Left ventricle myocardium inferior (tissue), 1 donor: ENCODE results near the gene EDC4. TPM values are rescaled to one million over a fixed set of nuclear protein-coding genes. Genes with fewer than 3 reads are reported as not detected.

Experiments used
- DNase-seq: peaks from one replicate; pipeline ENCODE4 v3.0.0-alpha.2; 2020
- H3K27ac ChIP-seq: fragments of 200-600 bp; replicated peaks from 2 replicates; pipeline ENCODE4 v1.8.0; 2021
- H3K27me3 ChIP-seq: fragments of 200-600 bp; 2 replicates; pipeline ENCODE4 v1.8.0; 2021; ENCODE audit warnings: low read depth
- H3K36me3 ChIP-seq: fragments of 200-600 bp; 2 replicates; pipeline ENCODE4 v1.8.0; 2021
- H3K4me1 ChIP-seq: fragments of 200-600 bp; 2 replicates; pipeline ENCODE4 v1.8.0; 2021
- H3K4me3 ChIP-seq: fragments of 200-600 bp; 2 replicates; pipeline ENCODE4 v1.8.0; 2021; ENCODE audit warnings: mild to moderate bottlenecking, moderate library complexity
- H3K9me3 ChIP-seq: fragments of 200-600 bp; replicated peaks from 2 replicates; pipeline ENCODE4 v1.8.0; 2021
- intact Hi-C: fragments of 100-400 bp; cut with micrococcal nuclease; formaldehyde crosslinking; loops from one replicate; pipeline ENCODE4 v1.11.0; 2022
- total RNA-seq: library from RNA; stranded (reverse); fragmentation: NEBNext Ultra II Directional; extraction: Animal tissue kit (Norgen Biotek cat#: 25700); gene quantifications from one replicate; pipeline ENCODE4 v1.2.1, GENCODE V29; 2021
- TF ChIP-seq, protein P1 (sequence below): fragments of 200-600 bp; IDR thresholded peaks from 2 replicates; pipeline ENCODE4 v1.8.0; 2021; ENCODE audit warnings: antibody characterized with exemption, mild to moderate bottlenecking, borderline replicate concordance
- donor health status: DM: no; HTN: yes; CAD: no; lungs with severe emphysema.

The EDC4 gene
- total RNA-seq, 1 donor from 2014 or later: 33.2 TPM

DNA sequence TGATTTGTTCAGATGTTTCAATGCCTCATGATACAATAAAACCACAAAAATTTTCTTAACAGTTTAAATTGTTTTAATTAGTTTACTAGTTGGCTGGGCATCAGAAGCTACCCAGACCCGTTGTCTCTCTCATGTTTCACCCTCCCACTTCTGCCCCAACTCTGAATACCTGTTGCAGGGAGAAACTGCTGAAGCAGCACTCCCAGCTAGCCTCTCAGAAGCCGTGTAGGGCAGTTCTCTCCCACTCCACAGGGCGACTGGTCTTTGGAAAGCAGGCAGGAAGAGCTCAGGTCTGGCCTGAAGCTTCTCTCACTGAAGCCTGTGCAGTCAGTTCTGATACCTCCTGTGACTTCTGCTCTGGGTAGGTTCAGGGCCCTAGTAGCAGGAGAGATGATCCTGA, 1.6 kb upstream of the EDC4 start:
- no peaks in the 10 kb centered on the region for H3K9me3 ChIP-seq
- DNase-seq: no peak
- H3K36me3 ChIP-seq: peaks cover 61% of the 10 kb centered on the region
- H3K4me1 ChIP-seq: peaks cover 39% of the 10 kb centered on the region
- no peak overlapping the region for H3K27ac ChIP-seq
- intact Hi-C loops: no loop called here
- H3K27me3 ChIP-seq: no peaks in the 10 kb centered on the region
- H3K4me3 ChIP-seq: no peak overlapping the region
- TF ChIP-seq, protein P1, sequence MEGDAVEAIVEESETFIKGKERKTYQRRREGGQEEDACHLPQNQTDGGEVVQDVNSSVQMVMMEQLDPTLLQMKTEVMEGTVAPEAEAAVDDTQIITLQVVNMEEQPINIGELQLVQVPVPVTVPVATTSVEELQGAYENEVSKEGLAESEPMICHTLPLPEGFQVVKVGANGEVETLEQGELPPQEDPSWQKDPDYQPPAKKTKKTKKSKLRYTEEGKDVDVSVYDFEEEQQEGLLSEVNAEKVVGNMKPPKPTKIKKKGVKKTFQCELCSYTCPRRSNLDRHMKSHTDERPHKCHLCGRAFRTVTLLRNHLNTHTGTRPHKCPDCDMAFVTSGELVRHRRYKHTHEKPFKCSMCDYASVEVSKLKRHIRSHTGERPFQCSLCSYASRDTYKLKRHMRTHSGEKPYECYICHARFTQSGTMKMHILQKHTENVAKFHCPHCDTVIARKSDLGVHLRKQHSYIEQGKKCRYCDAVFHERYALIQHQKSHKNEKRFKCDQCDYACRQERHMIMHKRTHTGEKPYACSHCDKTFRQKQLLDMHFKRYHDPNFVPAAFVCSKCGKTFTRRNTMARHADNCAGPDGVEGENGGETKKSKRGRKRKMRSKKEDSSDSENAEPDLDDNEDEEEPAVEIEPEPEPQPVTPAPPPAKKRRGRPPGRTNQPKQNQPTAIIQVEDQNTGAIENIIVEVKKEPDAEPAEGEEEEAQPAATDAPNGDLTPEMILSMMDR: no peak

DNA sequence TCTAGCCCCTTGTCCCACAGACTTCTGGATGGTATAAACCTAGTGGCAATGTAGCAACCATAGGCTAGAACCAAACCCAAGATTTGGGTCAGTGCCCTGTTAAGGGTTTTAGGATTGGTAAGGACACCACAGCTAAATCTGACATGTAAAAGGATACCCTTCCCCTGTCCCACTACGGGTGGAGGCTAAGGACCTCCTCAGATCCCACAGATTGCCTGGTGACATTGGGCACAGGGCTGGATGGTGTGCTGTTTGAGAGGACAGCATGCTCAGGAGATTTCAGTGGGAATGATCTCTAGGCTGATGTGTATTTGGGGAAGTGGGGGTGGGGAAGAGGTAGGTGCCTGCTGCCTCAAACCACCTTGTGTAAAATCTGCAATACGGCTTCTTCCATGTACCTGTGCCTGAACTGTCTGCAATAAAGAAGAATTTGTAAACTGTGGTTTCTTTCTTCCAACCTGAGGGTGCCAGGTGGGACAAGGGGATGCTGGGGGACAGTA, 671 bp upstream of the EDC4 start:
- peaks cover 43% of the 10 kb centered on the region for H3K4me1 ChIP-seq
- H3K27me3 ChIP-seq: no peaks in the 10 kb centered on the region
- TF ChIP-seq, protein P1: no peak
- H3K36me3 ChIP-seq: peaks cover 61% of the 10 kb centered on the region
- intact Hi-C loops: no loop called here
- DNase-seq: no peak
- H3K9me3 ChIP-seq: no peaks in the 10 kb centered on the region
- peak overlapping the region; percentile 98 for H3K4me3 ChIP-seq
- peak overlapping the region; percentile 90 for H3K27ac ChIP-seq

DNA sequence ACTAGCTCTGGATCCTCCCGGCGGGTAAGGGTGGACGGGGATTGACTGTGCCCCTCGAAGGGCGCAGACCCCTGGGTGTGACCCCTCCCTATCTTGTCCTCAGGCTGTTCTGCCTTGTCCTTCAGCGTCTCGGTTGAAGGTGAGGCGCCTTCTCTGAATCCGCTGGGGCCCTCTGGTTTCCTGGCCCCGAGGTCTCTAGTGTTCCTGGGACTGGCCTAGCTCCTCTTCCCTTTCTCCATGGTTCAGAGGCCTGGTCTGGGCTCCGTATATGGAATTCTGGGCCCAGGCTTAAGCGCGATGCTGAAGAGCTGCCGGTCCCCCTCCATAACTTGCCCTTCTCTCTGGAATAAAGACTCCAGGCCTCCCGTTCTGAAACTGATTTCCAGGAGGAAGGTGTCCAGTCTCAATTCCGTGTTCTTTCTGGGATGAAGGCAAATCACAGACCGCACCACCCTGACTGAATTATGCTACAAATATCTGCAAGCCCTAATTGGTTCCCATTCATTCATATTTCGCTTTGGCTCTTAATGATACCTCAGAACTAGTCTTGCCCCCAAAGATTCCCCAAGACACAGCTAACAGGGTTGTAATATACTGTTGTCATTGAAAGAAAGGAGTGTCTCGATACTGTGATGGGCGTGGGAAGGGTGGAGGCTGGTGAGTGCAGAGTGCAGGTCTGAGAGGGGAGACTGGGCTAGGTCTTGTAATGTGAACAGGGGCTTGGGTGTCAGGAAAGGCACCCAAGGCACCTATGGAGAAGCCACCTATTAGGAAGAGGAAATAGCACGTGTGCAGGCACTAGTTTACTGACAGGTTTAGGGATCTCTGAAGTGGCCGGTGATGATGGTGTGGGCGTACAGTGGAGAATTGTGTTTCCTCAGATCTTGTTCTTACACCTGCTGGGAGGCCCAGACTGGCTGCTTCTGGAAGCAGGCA, 851 bp downstream of the EDC4 start:
- intact Hi-C loops: no loop called here
- Histone ChIP-seq H3K36me3 (peaks cover 62% of the 10 kb centered on the region), H3K4me1 (peaks cover 43% of the 10 kb centered on the region), H3K4me3 (peak overlapping the region; percentile 98), H3K9me3 (no peaks in the 10 kb centered on the region), H3K27ac (peak overlapping the region; percentile 90), H3K27me3 (no peaks in the 10 kb centered on the region)
- TF ChIP-seq, protein P1: no peak
- DNase-seq: no peak

DNA sequence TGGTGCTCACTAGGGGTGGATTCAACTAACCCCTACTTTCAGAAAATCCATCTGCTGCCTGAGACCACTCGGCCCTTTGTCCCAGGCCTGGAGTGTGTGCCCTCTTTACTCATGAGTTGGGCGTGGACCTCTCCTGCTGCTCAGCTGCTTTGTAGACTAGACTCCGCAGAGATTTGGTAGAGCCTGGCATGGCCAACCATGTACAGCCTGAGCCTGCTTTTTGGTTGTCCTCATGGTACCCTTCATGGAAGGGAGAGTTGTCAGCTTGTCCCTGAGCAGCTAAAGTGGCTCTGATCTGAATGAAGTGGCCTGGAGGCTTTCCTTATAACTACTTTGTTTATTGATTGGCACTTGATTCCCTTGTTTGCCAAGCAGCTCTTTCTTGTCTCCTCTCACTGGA, 1.5 kb downstream of the EDC4 start:
- no peak for DNase-seq
- H3K36me3 ChIP-seq: peaks cover 63% of the 10 kb centered on the region
- no peak overlapping the region for H3K27ac ChIP-seq
- TF ChIP-seq, protein P1: no peak
- no peaks in the 10 kb centered on the region for H3K9me3 ChIP-seq
- H3K4me1 ChIP-seq: peaks cover 43% of the 10 kb centered on the region
- no peaks in the 10 kb centered on the region for H3K27me3 ChIP-seq
- peak overlapping the region; percentile 98 for H3K4me3 ChIP-seq
- intact Hi-C loops: no loop called here

DNA sequence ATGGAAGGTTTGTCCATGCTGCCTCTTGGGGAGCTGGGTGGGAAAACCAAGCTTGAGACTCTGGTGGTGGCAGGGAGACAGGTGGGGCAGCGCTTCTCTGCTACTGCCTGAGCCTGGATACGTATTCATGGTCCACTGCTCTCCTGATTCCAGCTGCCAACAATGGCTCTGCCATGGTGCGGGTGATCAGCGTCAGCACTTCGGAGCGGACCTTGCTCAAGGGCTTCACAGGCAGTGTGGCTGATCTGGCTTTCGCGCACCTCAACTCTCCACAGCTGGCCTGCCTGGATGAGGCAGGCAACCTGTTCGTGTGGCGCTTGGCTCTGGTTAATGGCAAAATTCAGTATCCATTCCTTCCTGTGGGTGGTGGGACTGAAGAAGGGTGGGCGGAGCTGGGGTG, 4.2 kb downstream of the EDC4 start:
- peaks cover 68% of the 10 kb centered on the region for H3K4me1 ChIP-seq
- H3K27ac ChIP-seq: no peak overlapping the region
- DNase-seq: no peak
- H3K9me3 ChIP-seq: no peaks in the 10 kb centered on the region
- peaks cover 65% of the 10 kb centered on the region for H3K36me3 ChIP-seq
- no peaks in the 10 kb centered on the region for H3K27me3 ChIP-seq
- H3K4me3 ChIP-seq: no peak overlapping the region
- TF ChIP-seq, protein P1: no peak
- intact Hi-C loops: no loop called here
